ENCODE measurements around the gene HTATSF1. TPM values are rescaled to one million over a fixed set of nuclear protein-coding genes. Genes with fewer than 3 reads are reported as not detected.
A peak's percentile ranks its signal among the peaks of the same experiment; 100 is the strongest.

The HTATSF1 gene
- total and polyA plus RNA-seq, 4 experiments from 2014 or later, result 31.6 to 82.1 (median 52.6) TPM

GRCh38 chrX:136477026-136477425, 20.4 kb upstream of the HTATSF1 start:
- intact Hi-C loops (cut with micrococcal nuclease), result no loop called here
- Histone ChIP-seq H3K27me3 (ENCODE audit: insufficient read depth, low read length) (no peaks in the 10 kb centered on the region), H3K4me1 (ENCODE audit: insufficient read depth, low read length) (no peaks in the 10 kb centered on the region), H3K4me3 (ENCODE audit: low read length in 2 of 2) (no peak overlapping the region), H3K27ac (ENCODE audit: low read depth, low read length) (no peak overlapping the region), H3K9me3 (ENCODE audit: control insufficient read depth in 1 of 2, low read length in 2 of 2) (no peaks in the 10 kb centered on the region), H3K36me3 (ENCODE audit: insufficient read depth, low read length) (no peaks in the 10 kb centered on the region)
- DNase-seq, result peak in 1 of 5 donors; percentile 2
- H3K9me3 Mint-ChIP-seq, result no peaks in the 10 kb centered on the region
- ChIA-PET CTCF (ENCODE audit: partially characterized antibody) (no interaction called here), POLR2A (ENCODE audit: partially characterized antibody) (no interaction called here)
- peaks cover 0 to 2% of the 10 kb centered on the region in 2 donors for H3K27me3 Mint-ChIP-seq
- no peak overlapping the region for H3K27ac Mint-ChIP-seq
- H3K4me1 Mint-ChIP-seq, result no peaks in the 10 kb centered on the region
- H3K36me3 Mint-ChIP-seq, result no peaks in the 10 kb centered on the region
- H3K4me3 Mint-ChIP-seq, result no peak overlapping the region

- H3K4me3 Mint-ChIP-seq, result no peak overlapping the region
- no peaks in the 10 kb centered on the region for H3K9me3 ChIP-seq (ENCODE audit: control insufficient read depth in 1 of 2, low read length in 2 of 2)
- H3K27ac ChIP-seq (ENCODE audit: low read depth, low read length), result no peak overlapping the region
- peak overlapping the region in 1 of 7 donors; percentile 53 for H3K27ac Mint-ChIP-seq
- H3K4me1 Mint-ChIP-seq, result no peaks in the 10 kb centered on the region
- no peaks in the 10 kb centered on the region for H3K27me3 ChIP-seq (ENCODE audit: insufficient read depth, low read length)
- H3K4me3 ChIP-seq (ENCODE audit: low read length in 2 of 2), result no peak overlapping the region
- no peak for DNase-seq
- H3K27me3 Mint-ChIP-seq, result peaks cover 3 to 4% of the 10 kb centered on the region in 2 donors
- H3K9me3 Mint-ChIP-seq, result peaks cover 0 to 3% (median 0%) of the 10 kb centered on the region in 8 donors
- no peaks in the 10 kb centered on the region for H3K36me3 Mint-ChIP-seq
- intact Hi-C loops (cut with micrococcal nuclease), result no loop called here
- ChIA-PET CTCF (ENCODE audit: partially characterized antibody) (no interaction called here), POLR2A (ENCODE audit: partially characterized antibody) (no interaction called here)
- H3K36me3 ChIP-seq (ENCODE audit: insufficient read depth, low read length), result no peaks in the 10 kb centered on the region
- H3K4me1 ChIP-seq (ENCODE audit: insufficient read depth, low read length), result no peaks in the 10 kb centered on the region
Measured at GRCh38 chrX:136480383-136480782, 17.0 kb upstream of the HTATSF1 start.

DNA sequence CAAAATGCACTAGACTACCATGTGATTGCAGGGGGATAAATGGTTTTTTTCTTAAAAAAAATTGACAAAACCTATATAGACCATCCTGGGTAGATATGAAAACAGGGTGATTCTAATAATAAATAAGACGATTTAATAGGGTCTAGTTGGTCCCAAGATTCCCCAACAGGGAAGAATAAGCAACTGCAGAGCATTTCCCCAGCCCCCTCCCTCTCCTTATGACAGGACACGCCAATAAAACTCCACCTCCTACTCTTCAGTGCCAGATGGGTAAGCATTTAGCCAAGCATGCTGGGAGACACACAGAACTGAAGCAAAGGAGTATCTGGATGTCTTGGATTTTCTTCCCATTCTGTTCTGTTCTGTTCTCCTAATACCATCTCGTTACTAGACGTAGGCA, 9.7 kb upstream of the HTATSF1 start, which contains the start of gene BRS3:
Gene BRS3 (plus strand): TSS at position 301 of the 400 bp plus-strand sequence. CDS start 168 bp downstream, outside the sequence.
- Histone ChIP-seq H3K27me3 (ENCODE audit: insufficient read depth, low read length) (no peaks in the 10 kb centered on the region), H3K9me3 (ENCODE audit: control insufficient read depth in 1 of 2, low read length in 2 of 2) (no peaks in the 10 kb centered on the region), H3K4me3 (ENCODE audit: low read length in 2 of 2) (no peak within 1 kb of the TSS), H3K4me1 (ENCODE audit: insufficient read depth, low read length) (no peaks in the 10 kb centered on the region), H3K27ac (ENCODE audit: low read depth, low read length) (no peak within 1 kb of the TSS), H3K36me3 (ENCODE audit: insufficient read depth, low read length) (no peaks in the 10 kb centered on the region)
- ChIA-PET CTCF (ENCODE audit: partially characterized antibody) (no interaction called here), POLR2A (ENCODE audit: partially characterized antibody) (no interaction called here)
- H3K9me3 Mint-ChIP-seq, result peaks cover 0 to 3% (median 0%) of the 10 kb centered on the region in 8 donors
- no peak for DNase-seq
- peaks cover 20 to 22% of the 10 kb centered on the region in 2 donors for H3K27me3 Mint-ChIP-seq
- no peaks in the 10 kb centered on the region for H3K36me3 Mint-ChIP-seq
- H3K27ac Mint-ChIP-seq, result no peak within 1 kb of the TSS
- no peaks in the 10 kb centered on the region for H3K4me1 Mint-ChIP-seq
- H3K4me3 Mint-ChIP-seq, result no peak within 1 kb of the TSS
- intact Hi-C loops (cut with micrococcal nuclease), result no loop called here

- H3K4me3 Mint-ChIP-seq, result no peak overlapping the region
- H3K36me3 ChIP-seq (ENCODE audit: insufficient read depth, low read length), result no peaks in the 10 kb centered on the region
- H3K27ac Mint-ChIP-seq, result no peak overlapping the region
- H3K27me3 Mint-ChIP-seq, result peaks cover 19 to 20% of the 10 kb centered on the region in 2 donors
- no peaks in the 10 kb centered on the region for H3K36me3 Mint-ChIP-seq
- H3K4me1 ChIP-seq (ENCODE audit: insufficient read depth, low read length), result no peaks in the 10 kb centered on the region
- no peaks in the 10 kb centered on the region for H3K9me3 ChIP-seq (ENCODE audit: control insufficient read depth in 1 of 2, low read length in 2 of 2)
- no peaks in the 10 kb centered on the region for H3K9me3 Mint-ChIP-seq
- no peak for DNase-seq
- H3K4me3 ChIP-seq (ENCODE audit: low read length in 2 of 2), result no peak overlapping the region
- ChIA-PET POLR2A (ENCODE audit: partially characterized antibody) (no interaction called here), CTCF (ENCODE audit: partially characterized antibody) (no interaction called here)
- H3K4me1 Mint-ChIP-seq, result no peaks in the 10 kb centered on the region
- H3K27me3 ChIP-seq (ENCODE audit: insufficient read depth, low read length), result no peaks in the 10 kb centered on the region
- no peak overlapping the region for H3K27ac ChIP-seq (ENCODE audit: low read depth, low read length)
- intact Hi-C loops (cut with micrococcal nuclease), result no loop called here
Measured at GRCh38 chrX:136488706-136489105, 8.7 kb upstream of the HTATSF1 start.

- H3K9me3 Mint-ChIP-seq, result peaks cover 0 to 3% (median 0%) of the 10 kb centered on the region in 8 donors
- CTCF ChIA-PET (ENCODE audit: partially characterized antibody), result interaction anchor here (1.0 kb wide), 1 partner anchor 220 kb away, joined by 3 read pairs; no protein-coding TSS in a partner anchor
Measured at GRCh38 chrX:136491832-136492231, 5.6 kb upstream of the HTATSF1 start.

DNA sequence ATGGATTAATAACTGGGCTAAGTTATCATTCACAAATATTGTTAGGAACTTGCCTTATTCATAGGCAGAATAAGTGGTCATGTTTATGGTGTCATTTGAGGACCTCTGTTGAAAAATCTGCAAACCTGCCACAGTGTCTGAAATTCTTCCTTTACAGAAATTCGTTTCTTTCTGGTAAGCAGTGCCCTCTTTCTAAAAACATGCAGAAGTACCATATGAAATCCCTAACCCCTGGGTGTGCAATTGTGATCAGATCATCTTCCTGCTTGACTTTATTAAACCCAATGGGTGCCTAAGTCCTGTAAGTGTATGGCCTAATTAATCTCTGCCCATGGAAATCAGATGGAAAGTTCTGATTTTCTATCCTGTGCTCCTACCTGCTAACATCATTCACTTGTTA, 4.4 kb upstream of the HTATSF1 start:
- H3K4me1 ChIP-seq (ENCODE audit: insufficient read depth, low read length), result peaks cover 8% of the 10 kb centered on the region
- Mint-ChIP-seq H3K9me3 (peaks cover 0 to 3% (median 0%) of the 10 kb centered on the region in 8 donors), H3K27me3 (peaks cover 11 to 16% of the 10 kb centered on the region in 2 donors), H3K27ac (no peak overlapping the region), H3K36me3 (peaks cover 0 to 4% of the 10 kb centered on the region in 2 donors), H3K4me1 (peaks cover 0 to 15% (median 5%) of the 10 kb centered on the region in 4 donors), H3K4me3 (no peak overlapping the region)
- H3K9me3 ChIP-seq (ENCODE audit: control insufficient read depth in 1 of 2, low read length in 2 of 2), result no peaks in the 10 kb centered on the region
- H3K27ac ChIP-seq (ENCODE audit: low read depth, low read length), result no peak overlapping the region
- no peaks in the 10 kb centered on the region for H3K36me3 ChIP-seq (ENCODE audit: insufficient read depth, low read length)
- POLR2A ChIA-PET (ENCODE audit: partially characterized antibody), result no interaction called here
- CTCF ChIA-PET (ENCODE audit: partially characterized antibody), result no interaction called here
- no peak overlapping the region for H3K4me3 ChIP-seq (ENCODE audit: low read length in 2 of 2)
- DNase-seq, result no peak
- H3K27me3 ChIP-seq (ENCODE audit: insufficient read depth, low read length), result no peaks in the 10 kb centered on the region
- intact Hi-C loops (cut with micrococcal nuclease), result loop anchor here (10.0 kb wide), 1 partner anchor 432 kb away; no protein-coding TSS in a partner anchor

More at GRCh38 chrX:136491832-136492231, 5.6 kb upstream of the HTATSF1 start:
- Histone ChIP-seq H3K27ac (ENCODE audit: low read depth, low read length) (no peak overlapping the region), H3K4me1 (ENCODE audit: insufficient read depth, low read length) (peaks cover 8% of the 10 kb centered on the region), H3K27me3 (ENCODE audit: insufficient read depth, low read length) (no peaks in the 10 kb centered on the region), H3K36me3 (ENCODE audit: insufficient read depth, low read length) (no peaks in the 10 kb centered on the region), H3K4me3 (ENCODE audit: low read length in 2 of 2) (no peak overlapping the region), H3K9me3 (ENCODE audit: control insufficient read depth in 1 of 2, low read length in 2 of 2) (no peaks in the 10 kb centered on the region)
- DNase-seq, result no peak
- POLR2A ChIA-PET (ENCODE audit: partially characterized antibody), result no interaction called here
- no peak overlapping the region for H3K4me3 Mint-ChIP-seq
- peaks cover 14 to 16% of the 10 kb centered on the region in 2 donors for H3K27me3 Mint-ChIP-seq
- H3K4me1 Mint-ChIP-seq, result peaks cover 0 to 8% (median 3%) of the 10 kb centered on the region in 4 donors
- intact Hi-C loops (cut with micrococcal nuclease), result loop anchor here (10.0 kb wide), 1 partner anchor 433 kb away; no protein-coding TSS in a partner anchor
- H3K36me3 Mint-ChIP-seq, result peaks cover 0 to 4% of the 10 kb centered on the region in 2 donors
- no peak overlapping the region for H3K27ac Mint-ChIP-seq

GRCh38 chrX:136495043-136495442, 2.3 kb upstream of the HTATSF1 start:
- Mint-ChIP-seq H3K9me3 (peaks cover 0 to 3% (median 0%) of the 10 kb centered on the region in 8 donors), H3K4me1 (peaks cover 6 to 31% (median 16%) of the 10 kb centered on the region in 4 donors), H3K27ac (peak overlapping the region in 5 of 7 donors; percentile 36 to 95 (median 48)), H3K4me3 (no peak overlapping the region), H3K36me3 (peaks cover 0 to 13% of the 10 kb centered on the region in 2 donors), H3K27me3 (peaks cover 7% of the 10 kb centered on the region in 2 donors)
- Histone ChIP-seq H3K27ac (ENCODE audit: low read depth, low read length) (no peak overlapping the region), H3K9me3 (ENCODE audit: control insufficient read depth in 1 of 2, low read length in 2 of 2) (no peaks in the 10 kb centered on the region), H3K4me1 (ENCODE audit: insufficient read depth, low read length) (peaks cover 23% of the 10 kb centered on the region), H3K27me3 (ENCODE audit: insufficient read depth, low read length) (no peaks in the 10 kb centered on the region), H3K4me3 (ENCODE audit: low read length in 2 of 2) (no peak overlapping the region), H3K36me3 (ENCODE audit: insufficient read depth, low read length) (no peaks in the 10 kb centered on the region)
- ChIA-PET CTCF (ENCODE audit: partially characterized antibody) (no interaction called here), POLR2A (ENCODE audit: partially characterized antibody) (no interaction called here)
- DNase-seq, result no peak
- intact Hi-C loops (cut with micrococcal nuclease), result loop anchor here (5.0 to 10.0 kb wide), 4 partner anchors 243 to 508 kb away; partner anchors contain the start of genes FHL1, MAP7D3 and SLC9A6

Data from CD4-positive, alpha-beta memory T cell (primary cell).